GM19238 (cell line): ENCODE results near the gene OR2C1.

Experiments
- DNase-seq: peaks from one replicate; pipeline ENCODE4 v3.0.0; 2011; ENCODE audit warnings: low spot score; ENCODE audit not compliant: insufficient read length

The OR2C1 gene

DNA sequence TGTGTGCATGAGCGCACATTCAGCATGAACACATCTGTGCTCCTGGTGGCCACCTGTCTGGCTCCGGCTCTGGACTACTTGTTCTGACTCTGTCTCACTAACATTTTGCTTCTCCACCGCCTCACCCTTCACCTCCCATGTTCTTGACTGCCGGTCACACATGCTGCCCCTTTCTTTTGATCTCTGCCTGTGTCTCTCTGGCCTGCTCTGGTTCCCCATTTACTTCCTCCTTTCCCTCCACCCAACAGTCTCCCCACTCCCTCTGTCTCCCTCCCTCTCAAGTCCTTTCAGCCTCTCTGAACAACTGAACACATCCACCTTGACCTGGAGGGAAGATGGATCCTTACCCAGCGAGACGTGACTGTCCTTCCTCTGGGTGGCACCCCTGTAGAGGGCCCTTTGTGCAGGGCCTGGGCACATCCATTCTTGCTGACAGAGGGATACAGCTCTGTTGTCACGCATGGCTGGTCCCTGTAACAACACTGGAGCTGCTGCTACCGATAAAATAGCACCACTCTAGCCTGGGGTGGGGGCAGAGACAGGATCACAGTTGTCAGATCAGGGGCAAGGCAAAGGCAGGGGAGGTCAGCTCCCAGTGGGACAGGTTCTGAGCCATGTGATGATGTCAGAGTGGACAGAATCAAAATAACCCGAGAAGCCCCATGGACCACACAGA lies 34.1 kb downstream of the OR2C1 start:
- no peak for DNase-seq

DNA sequence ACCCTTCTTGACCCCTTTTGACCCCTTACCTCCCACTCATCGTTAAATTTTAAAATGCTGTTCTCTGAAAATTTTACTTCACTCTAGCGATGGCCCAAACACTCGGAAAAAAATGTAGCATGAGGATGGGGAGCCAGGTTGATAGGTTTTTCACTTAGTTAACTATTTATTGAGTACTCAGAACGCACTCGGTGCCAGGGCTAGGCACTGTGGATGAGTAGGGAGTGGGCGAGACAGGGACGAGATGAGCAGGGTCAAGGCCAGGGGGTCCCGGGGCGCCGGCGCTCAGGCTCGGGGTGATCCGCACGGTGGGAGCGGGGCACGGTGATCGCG lies 44.7 kb downstream of the OR2C1 start:
- DNase-seq, result no peak

DNA sequence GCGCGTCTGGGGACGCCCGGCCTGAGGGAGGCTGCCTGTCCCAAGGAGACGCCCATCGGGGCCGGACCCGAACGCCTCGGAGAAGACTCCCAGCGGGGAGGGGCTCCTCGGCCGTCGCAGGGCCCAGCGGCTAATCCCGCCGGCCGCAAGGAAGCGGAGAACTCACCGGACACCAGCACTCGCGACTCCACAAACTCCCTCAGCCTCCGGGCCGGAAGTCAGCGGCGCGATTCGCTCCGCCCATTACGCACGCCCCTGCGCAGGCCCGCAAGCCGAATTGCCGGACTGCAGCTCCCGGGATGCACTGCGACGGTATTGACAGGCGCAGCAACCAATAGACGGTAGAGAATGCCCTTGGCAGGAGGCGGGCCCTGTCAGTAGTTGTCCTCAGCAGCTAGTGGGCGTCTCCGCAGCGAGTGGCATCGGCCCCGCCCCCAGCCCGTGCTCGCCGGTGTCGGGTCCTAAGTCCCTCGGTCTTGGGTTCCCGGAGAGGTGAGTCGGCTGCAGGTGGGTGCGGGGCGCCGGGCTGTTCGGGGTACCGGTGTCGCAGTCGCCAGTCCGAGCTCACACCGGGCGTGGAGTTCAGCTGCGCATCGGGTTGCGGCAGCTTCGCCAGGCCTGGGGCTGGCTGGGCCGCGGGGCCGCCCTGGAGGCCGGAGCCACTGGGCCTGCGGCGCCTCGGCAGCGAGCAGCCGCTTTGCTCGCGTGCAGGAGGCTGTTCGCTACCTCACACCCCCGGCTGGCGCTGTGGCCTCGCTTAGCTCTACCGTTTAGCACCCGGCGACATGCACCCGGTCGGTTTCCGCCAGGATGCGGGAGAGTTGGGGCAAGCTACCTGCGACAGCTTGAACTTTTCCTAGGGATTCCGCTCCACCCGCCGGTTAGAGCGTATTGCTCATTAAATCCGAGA lies 45.3 kb downstream of the OR2C1 start, which contains the start of the genes ZNF174 and ZSCAN32:
Gene ZNF174, plus strand, starts transcription at position 437 of the 910 bp plus-strand sequence. CDS start 790 bp downstream, outside the sequence.
Gene ZSCAN32, minus strand, starts transcription at position 226 of the 910 bp plus-strand sequence. CDS start 3,447 bp downstream, outside the sequence.
- peak; percentile 98 for DNase-seq

DNA sequence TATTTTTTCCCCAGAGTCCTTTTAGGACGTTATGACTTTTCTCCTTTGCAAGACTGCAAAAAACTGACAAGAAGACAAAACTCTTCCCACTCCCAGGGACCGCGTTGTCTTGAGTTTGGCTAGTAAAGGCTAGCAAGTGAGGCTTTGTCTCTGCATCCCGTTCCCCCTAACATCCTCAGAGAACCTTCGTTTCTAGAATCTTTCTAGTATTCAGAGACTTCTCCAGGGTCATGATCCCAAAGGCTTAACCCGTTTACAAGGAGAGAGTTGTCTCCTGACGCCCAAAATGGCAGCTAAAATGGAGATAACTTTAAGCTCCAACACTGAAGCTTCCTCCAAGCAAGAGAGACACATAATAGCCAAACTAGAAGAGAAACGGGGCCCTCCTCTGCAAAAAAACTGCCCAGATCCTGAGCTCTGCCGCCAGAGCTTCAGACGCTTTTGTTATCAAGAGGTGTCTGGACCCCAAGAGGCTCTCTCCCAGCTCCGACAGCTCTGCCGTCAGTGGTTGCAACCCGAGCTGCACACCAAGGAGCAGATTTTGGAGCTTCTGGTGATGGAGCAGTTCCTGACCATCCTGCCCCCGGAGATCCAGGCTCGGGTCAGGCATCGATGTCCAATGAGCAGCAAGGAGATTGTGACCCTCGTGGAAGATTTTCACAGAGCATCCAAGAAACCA lies 46.2 kb downstream of the OR2C1 start:
- no peak for DNase-seq
